Gastroesophageal sphincter (tissue), 3 donors: ENCODE results near the gene RAPGEFL1.

ENCODE experiments used
- POLR2AphosphoS5 ChIP-seq: sonication (generic); formaldehyde crosslinking; IDR thresholded peaks from one replicate; pipeline ENCODE4 v1.6.1; 2017; ENCODE audit warnings: antibody characterized with exemption
- TF ChIP-seq, protein P1 (sequence below), 4 experiments: fragments of 200-600 bp in 2 of 4; fragments of 450-650 bp in 2 of 4; sonication (generic) in 1 of 4; IDR thresholded peaks; one replicate each; pipeline ENCODE4 v1.5.1; 2017 to 2019; ENCODE audit warnings: antibody characterized with exemption in 4 of 4, mild to moderate bottlenecking in 2 of 4, moderate library complexity in 2 of 4

GRCh38 chr17:40224718-40225550, 47.7 kb downstream of the RAPGEFL1 start:
- TF ChIP-seq, protein P1, sequence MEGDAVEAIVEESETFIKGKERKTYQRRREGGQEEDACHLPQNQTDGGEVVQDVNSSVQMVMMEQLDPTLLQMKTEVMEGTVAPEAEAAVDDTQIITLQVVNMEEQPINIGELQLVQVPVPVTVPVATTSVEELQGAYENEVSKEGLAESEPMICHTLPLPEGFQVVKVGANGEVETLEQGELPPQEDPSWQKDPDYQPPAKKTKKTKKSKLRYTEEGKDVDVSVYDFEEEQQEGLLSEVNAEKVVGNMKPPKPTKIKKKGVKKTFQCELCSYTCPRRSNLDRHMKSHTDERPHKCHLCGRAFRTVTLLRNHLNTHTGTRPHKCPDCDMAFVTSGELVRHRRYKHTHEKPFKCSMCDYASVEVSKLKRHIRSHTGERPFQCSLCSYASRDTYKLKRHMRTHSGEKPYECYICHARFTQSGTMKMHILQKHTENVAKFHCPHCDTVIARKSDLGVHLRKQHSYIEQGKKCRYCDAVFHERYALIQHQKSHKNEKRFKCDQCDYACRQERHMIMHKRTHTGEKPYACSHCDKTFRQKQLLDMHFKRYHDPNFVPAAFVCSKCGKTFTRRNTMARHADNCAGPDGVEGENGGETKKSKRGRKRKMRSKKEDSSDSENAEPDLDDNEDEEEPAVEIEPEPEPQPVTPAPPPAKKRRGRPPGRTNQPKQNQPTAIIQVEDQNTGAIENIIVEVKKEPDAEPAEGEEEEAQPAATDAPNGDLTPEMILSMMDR (IDR thresholded peaks at IDR 0.05), result no peak
- TF ChIP-seq POLR2AphosphoS5, result no peak
